Prostate gland (tissue), 2 donors: ENCODE results near the gene PC. TPM values are rescaled to one million over a fixed set of nuclear protein-coding genes. Genes with fewer than 3 reads are reported as not detected.

Experiments
- DNase-seq: peaks from one replicate; pipeline ENCODE4 v3.0.0-alpha.2; 2019; ENCODE audit warnings: low spot score
- H3K27ac ChIP-seq, 2 donors: fragments of 200-600 bp; sonication (generic); 2 replicates each; pipeline ENCODE4 v1.5.1; 2017 to 2019
- H3K27me3 ChIP-seq: fragments of 200-600 bp; sonication (generic); replicated peaks from 2 replicates; pipeline ENCODE4 v1.5.1; 2019; ENCODE audit not compliant: insufficient read depth
- H3K36me3 ChIP-seq, 2 donors: fragments of 200-600 bp; sonication (generic); 1 replicate in 1 of 2; 2 replicates in 1 of 2; pipeline versions ENCODE4 v1.5.1 to v1.8.1; 2017 to 2019
- H3K4me1 ChIP-seq: fragments of 200-600 bp; sonication (generic); replicated peaks from 2 replicates; pipeline ENCODE4 v1.5.1; 2019
- H3K4me3 ChIP-seq, 2 donors: fragments of 200-600 bp; sonication (generic); 2 replicates each; pipeline ENCODE4 v1.5.1; 2017 to 2019
- H3K9me3 ChIP-seq: fragments of 200-600 bp; sonication (generic); 2 replicates; pipeline ENCODE4 v1.5.1; 2017
- POLR2A ChIP-seq: fragments of 450-650 bp; IDR thresholded peaks from one replicate; pipeline ENCODE4 v1.6.1; 2016; ENCODE audit warnings: antibody characterized with exemption, mild to moderate bottlenecking
- POLR2AphosphoS5 ChIP-seq: sonication (generic); formaldehyde crosslinking; IDR thresholded peaks from one replicate; pipeline ENCODE4 v1.6.1; 2017; ENCODE audit warnings: antibody characterized with exemption
- WGBS: methylation state at CpG from one replicate; pipeline ENCODE4 v1.1.5; 2018; 5-methylcytosine and 5-hydroxymethylcytosine counted together
- intact Hi-C: fragments of 100-400 bp; cut with DNase I; formaldehyde crosslinking; loops from one replicate; pipeline ENCODE4 v1.14.2; 2022
- total RNA-seq, 2 donors: library from RNA; depleted of rRNA; stranded (reverse); fragments of >200 nt; gene quantifications; one replicate each; pipeline ENCODE4 v1.1.0, GENCODE V29; 2016
- TF ChIP-seq, protein P1 (sequence below), 4 experiments: fragments of 200-600 bp in 2 of 4; fragments of 450-650 bp in 2 of 4; sonication (generic) in 2 of 4; IDR thresholded peaks; 1 replicate in 3 of 4; 2 replicates in 1 of 4; pipeline ENCODE4 v1.5.1; 2016 to 2019; ENCODE audit warnings: antibody characterized with exemption in 4 of 4, mild to moderate bottlenecking in 2 of 4, moderate library complexity in 2 of 4

The PC gene
- total RNA-seq, 2 donors from 2014 or later: 42.8 to 43.4 TPM

DNA sequence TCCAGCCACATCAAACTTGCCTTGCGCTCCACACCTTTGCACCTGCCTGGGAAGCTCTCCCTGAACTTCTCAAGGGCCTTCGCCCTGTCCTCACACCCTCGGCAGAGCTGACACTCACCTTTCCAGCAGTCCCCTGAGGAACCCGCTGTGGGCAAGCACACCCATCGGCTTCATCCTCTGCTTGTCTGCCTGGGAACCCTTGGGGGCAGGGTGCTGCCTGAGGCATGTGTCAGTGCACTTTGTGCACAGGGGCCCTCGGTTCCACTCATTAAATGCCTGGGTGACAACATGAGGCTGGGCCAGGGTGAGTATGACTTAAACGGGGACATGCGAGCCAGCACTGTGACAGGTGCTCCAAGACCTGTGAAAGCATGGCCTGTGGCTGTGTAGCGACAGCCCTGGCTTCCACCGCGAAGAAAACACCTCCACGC, 103.9 kb downstream of the PC start:
- Histone ChIP-seq H3K9me3 (no peaks in the 10 kb centered on the region), H3K27ac (no peak overlapping the region), H3K4me3 (no peak overlapping the region), H3K36me3 (no peaks in the 10 kb centered on the region), H3K27me3 (no peaks in the 10 kb centered on the region), H3K4me1 (no peaks in the 10 kb centered on the region)
- intact Hi-C loops: no loop called here
- TF ChIP-seq POLR2A (no peak), POLR2AphosphoS5 (no peak)
- TF ChIP-seq, protein P1, sequence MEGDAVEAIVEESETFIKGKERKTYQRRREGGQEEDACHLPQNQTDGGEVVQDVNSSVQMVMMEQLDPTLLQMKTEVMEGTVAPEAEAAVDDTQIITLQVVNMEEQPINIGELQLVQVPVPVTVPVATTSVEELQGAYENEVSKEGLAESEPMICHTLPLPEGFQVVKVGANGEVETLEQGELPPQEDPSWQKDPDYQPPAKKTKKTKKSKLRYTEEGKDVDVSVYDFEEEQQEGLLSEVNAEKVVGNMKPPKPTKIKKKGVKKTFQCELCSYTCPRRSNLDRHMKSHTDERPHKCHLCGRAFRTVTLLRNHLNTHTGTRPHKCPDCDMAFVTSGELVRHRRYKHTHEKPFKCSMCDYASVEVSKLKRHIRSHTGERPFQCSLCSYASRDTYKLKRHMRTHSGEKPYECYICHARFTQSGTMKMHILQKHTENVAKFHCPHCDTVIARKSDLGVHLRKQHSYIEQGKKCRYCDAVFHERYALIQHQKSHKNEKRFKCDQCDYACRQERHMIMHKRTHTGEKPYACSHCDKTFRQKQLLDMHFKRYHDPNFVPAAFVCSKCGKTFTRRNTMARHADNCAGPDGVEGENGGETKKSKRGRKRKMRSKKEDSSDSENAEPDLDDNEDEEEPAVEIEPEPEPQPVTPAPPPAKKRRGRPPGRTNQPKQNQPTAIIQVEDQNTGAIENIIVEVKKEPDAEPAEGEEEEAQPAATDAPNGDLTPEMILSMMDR (IDR thresholded peaks at IDR 0.05): no peak
- 91% methylated on average over 12 of the region's 12 CpGs for WGBS
- DNase-seq: no peak

DNA sequence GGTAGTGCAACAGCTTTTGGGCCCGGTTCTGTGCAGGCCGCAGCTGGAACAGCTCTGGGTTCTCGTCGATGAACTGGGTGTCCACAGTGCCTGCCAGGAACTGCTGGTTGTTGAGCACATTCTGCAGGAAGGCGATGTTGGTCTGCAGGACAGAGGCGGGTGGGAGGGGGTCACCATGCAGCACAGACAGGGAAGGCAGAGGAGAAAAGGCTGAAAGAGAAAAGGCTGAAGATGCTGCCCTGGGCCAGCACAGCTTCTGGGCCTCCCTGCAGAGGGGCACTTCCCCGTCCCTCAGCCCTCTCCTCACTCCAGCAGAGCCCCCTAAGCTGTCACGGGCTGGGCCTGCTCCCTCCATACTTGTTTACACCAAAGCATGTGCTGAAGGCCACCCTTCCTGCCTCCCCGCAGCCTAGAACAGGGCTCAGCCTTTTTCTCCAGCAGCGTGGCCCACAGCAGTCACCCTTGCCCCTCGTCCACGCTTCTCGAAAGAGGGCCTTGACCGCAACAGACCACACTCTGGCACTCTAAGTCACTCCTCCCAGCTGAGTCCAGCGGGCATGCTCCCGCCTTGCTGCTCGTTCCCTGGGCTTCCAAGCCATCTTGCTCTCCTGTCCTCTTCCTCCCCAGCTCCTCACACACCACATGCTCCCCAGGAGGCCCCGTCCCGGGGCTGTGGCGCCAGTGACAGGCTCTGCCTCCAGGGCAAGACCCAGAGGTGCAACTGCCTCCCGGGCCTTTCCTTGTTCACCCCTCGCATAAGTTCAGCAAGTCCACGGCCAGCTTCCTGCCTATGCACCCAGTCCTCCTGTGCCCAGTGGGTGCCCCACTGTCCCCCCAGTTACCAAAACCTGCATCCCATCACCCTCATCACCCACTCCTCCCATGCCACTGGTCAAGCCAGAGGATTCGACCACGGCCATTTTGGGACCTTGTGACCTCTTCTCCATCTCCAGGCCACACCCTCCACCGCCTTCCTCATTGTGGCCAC, 104.6 kb downstream of the PC start:
- H3K36me3 ChIP-seq: no peaks in the 10 kb centered on the region
- no peaks in the 10 kb centered on the region for H3K27me3 ChIP-seq
- H3K9me3 ChIP-seq: no peaks in the 10 kb centered on the region
- WGBS: 87% methylated on average over 26 of the region's 26 CpGs
- intact Hi-C loops: no loop called here
- H3K4me1 ChIP-seq: no peaks in the 10 kb centered on the region
- H3K27ac ChIP-seq: no peak overlapping the region
- TF ChIP-seq POLR2AphosphoS5 (no peak), POLR2A (no peak)
- TF ChIP-seq, protein P1 (IDR thresholded peaks at IDR 0.05): no peak
- no peak for DNase-seq
- H3K4me3 ChIP-seq: no peak overlapping the region

DNA sequence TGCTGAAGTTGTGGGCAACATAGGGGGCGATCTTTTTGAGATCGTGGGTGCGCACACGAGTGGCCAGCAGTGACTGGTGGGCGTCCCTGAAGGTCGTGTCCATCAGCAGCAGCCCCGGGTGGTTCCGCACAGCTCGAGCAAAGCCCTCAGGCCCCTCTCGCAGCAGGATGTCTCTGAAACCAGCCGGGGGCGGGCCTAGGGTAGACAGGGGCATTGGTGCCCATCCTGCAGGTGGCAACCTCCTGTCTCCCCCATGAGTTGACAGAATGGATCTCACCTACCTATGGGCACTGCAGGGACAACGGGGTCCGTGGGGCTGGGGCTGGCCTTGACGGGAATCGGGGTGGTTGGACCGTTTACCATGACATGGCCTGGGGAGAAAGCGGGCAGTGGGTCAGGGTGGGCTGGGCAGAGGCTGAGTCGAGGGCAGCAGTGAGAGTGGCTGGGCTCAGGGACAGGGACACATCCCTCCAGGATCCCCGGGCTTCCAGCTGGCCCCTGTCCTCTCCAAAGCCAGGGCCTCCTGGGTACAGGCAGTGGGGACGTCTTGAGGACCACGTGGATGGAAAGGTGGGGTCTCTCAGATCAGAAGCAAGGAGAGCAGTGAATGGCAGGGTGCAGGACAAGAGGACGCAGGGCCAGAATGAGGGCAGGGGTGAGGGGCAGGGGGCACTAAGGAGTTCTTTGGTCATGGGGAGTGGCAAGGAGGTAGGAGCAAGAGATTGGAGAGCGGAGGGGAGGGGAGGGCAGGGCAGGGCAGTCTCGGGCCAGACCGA, 105.5 kb downstream of the PC start:
- no peaks in the 10 kb centered on the region for H3K36me3 ChIP-seq
- H3K27me3 ChIP-seq: no peaks in the 10 kb centered on the region
- TF ChIP-seq, protein P1 (IDR thresholded peaks at IDR 0.05): no peak
- no peak for TF ChIP-seq POLR2AphosphoS5
- TF ChIP-seq POLR2A: no peak
- DNase-seq: no peak
- H3K27ac ChIP-seq: no peak overlapping the region
- WGBS: 90% methylated on average over 26 of the region's 26 CpGs
- no peak overlapping the region for H3K4me3 ChIP-seq
- H3K4me1 ChIP-seq: no peaks in the 10 kb centered on the region
- intact Hi-C loops: no loop called here
- H3K9me3 ChIP-seq: no peaks in the 10 kb centered on the region

- 80% methylated on average over 26 of the region's 26 CpGs for WGBS
- Histone ChIP-seq H3K9me3 (no peaks in the 10 kb centered on the region), H3K27me3 (no peaks in the 10 kb centered on the region), H3K4me1 (no peaks in the 10 kb centered on the region), H3K27ac (no peak overlapping the region), H3K4me3 (no peak overlapping the region), H3K36me3 (no peaks in the 10 kb centered on the region)
- DNase-seq: no peak
- intact Hi-C loops: no loop called here
- TF ChIP-seq POLR2A (no peak), POLR2AphosphoS5 (no peak)
- TF ChIP-seq, protein P1 (IDR thresholded peaks at IDR 0.05): no peak
These were observed 106.3 kb downstream of the PC start for GRCh38 chr11:66851698-66852465.
